GM23338 (cell line): Measurements from ENCODE around the gene NPAS2. TPM values are rescaled to one million over a fixed set of nuclear protein-coding genes. Genes with fewer than 3 reads are reported as not detected.

ENCODE experiments used
- CREB1 ChIP-seq: fragments of 250-450 bp; sonication (Bioruptor Pico); IDR thresholded peaks from 2 replicates; pipeline ENCODE4 v1.5.0; 2020; ENCODE audit warnings: low read depth, mild to moderate bottlenecking, moderate library complexity
- CTCF ChIP-seq, 2 experiments: fragments of 200-600 bp in 1 of 2; sonication (generic) in 1 of 2; conservative IDR thresholded peaks; 2 replicates each; pipeline versions ENCODE4 v1.5.1 to v1.6.1; 2016 to 2017; ENCODE audit warnings: antibody characterized with exemption in 2 of 2, low read depth in 2 of 2, mild to moderate bottlenecking in 2 of 2, moderate library complexity in 1 of 2
- EZH2phosphoT487 ChIP-seq: fragments of 200-600 bp; sonication (generic); IDR thresholded peaks from one replicate; pipeline ENCODE4 v1.8.1; 2018; ENCODE audit warnings: antibody characterized with exemption; ENCODE audit not compliant: unreplicated experiment
- JUNB ChIP-seq: IDR thresholded peaks from one replicate; pipeline ENCODE4 v1.6.1; 2016; ENCODE audit warnings: antibody characterized with exemption; ENCODE audit not compliant: unreplicated experiment
- NANOG ChIP-seq: IDR thresholded peaks from 2 replicates; pipeline ENCODE4 v1.6.1; 2016; ENCODE audit warnings: antibody characterized with exemption, borderline replicate concordance
- POLR2AphosphoS5 ChIP-seq: IDR thresholded peaks from 2 replicates; pipeline ENCODE4 v1.6.1; 2016; ENCODE audit warnings: antibody characterized with exemption, low read depth
- ZNF331 ChIP-seq: fragments of 250-450 bp; sonication (Bioruptor Pico); IDR thresholded peaks from 2 replicates; pipeline ENCODE4 v1.5.0; 2020; ENCODE audit warnings: low read depth, mild to moderate bottlenecking, moderate library complexity
- polyA plus RNA-seq: library from polyadenylated mRNA; unstranded; fragments of >200 nt; fragmentation: Nextera tagmentation; extraction: Ambion mirVana; gene quantifications from 2 replicates; pipeline ENCODE4 v1.2.1, GENCODE V29; 2016
- total RNA-seq: library from RNA; depleted of rRNA; stranded (reverse); fragments of >200 nt; shearing (Covaris generic); gene quantifications from 2 replicates; pipeline ENCODE4 v1.2.3, GENCODE V29; 2014
- TF ChIP-seq, protein P1 (sequence below): fragments of 250-450 bp; sonication (Bioruptor Pico); IDR thresholded peaks from 2 replicates; pipeline ENCODE4 v1.5.0; 2020; ENCODE audit warnings: mild to moderate bottlenecking, moderate library complexity

NPAS2 gene
- total and polyA plus RNA-seq, 2 experiments from 2014 or later = 0.56 to 1.1 TPM

DNA sequence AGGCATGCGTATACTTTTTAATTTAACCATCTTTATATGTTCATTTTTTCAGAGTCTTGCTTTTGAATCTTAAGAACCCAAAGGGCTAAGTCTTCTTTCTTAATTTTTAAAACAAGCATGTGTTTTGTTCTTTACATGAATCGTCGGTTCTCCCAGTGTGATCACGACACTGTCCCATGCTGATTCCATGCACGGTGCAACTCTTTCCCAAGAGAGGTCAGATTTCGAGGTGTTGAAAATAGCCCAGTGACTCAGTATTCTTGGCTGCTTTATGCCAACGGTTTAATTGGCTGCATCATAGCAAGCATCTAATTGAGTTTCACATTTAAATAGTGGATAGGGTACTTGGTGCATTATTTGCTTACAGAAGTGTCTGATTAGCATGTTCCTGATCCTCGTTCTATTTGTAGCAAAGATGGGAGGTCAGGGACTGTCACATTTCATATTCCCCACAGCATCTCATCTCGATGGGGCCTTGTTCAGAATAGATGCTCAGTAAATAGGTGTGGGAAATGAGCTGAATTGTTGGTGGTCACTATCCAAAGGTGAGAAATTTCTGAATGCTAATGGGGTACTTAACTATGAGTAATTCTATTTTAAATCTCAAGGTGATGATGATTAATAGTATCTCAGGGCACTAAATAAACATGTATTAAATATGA is 2.8 kb downstream of the NPAS2 start (continued):
- TF ChIP-seq, protein P1, sequence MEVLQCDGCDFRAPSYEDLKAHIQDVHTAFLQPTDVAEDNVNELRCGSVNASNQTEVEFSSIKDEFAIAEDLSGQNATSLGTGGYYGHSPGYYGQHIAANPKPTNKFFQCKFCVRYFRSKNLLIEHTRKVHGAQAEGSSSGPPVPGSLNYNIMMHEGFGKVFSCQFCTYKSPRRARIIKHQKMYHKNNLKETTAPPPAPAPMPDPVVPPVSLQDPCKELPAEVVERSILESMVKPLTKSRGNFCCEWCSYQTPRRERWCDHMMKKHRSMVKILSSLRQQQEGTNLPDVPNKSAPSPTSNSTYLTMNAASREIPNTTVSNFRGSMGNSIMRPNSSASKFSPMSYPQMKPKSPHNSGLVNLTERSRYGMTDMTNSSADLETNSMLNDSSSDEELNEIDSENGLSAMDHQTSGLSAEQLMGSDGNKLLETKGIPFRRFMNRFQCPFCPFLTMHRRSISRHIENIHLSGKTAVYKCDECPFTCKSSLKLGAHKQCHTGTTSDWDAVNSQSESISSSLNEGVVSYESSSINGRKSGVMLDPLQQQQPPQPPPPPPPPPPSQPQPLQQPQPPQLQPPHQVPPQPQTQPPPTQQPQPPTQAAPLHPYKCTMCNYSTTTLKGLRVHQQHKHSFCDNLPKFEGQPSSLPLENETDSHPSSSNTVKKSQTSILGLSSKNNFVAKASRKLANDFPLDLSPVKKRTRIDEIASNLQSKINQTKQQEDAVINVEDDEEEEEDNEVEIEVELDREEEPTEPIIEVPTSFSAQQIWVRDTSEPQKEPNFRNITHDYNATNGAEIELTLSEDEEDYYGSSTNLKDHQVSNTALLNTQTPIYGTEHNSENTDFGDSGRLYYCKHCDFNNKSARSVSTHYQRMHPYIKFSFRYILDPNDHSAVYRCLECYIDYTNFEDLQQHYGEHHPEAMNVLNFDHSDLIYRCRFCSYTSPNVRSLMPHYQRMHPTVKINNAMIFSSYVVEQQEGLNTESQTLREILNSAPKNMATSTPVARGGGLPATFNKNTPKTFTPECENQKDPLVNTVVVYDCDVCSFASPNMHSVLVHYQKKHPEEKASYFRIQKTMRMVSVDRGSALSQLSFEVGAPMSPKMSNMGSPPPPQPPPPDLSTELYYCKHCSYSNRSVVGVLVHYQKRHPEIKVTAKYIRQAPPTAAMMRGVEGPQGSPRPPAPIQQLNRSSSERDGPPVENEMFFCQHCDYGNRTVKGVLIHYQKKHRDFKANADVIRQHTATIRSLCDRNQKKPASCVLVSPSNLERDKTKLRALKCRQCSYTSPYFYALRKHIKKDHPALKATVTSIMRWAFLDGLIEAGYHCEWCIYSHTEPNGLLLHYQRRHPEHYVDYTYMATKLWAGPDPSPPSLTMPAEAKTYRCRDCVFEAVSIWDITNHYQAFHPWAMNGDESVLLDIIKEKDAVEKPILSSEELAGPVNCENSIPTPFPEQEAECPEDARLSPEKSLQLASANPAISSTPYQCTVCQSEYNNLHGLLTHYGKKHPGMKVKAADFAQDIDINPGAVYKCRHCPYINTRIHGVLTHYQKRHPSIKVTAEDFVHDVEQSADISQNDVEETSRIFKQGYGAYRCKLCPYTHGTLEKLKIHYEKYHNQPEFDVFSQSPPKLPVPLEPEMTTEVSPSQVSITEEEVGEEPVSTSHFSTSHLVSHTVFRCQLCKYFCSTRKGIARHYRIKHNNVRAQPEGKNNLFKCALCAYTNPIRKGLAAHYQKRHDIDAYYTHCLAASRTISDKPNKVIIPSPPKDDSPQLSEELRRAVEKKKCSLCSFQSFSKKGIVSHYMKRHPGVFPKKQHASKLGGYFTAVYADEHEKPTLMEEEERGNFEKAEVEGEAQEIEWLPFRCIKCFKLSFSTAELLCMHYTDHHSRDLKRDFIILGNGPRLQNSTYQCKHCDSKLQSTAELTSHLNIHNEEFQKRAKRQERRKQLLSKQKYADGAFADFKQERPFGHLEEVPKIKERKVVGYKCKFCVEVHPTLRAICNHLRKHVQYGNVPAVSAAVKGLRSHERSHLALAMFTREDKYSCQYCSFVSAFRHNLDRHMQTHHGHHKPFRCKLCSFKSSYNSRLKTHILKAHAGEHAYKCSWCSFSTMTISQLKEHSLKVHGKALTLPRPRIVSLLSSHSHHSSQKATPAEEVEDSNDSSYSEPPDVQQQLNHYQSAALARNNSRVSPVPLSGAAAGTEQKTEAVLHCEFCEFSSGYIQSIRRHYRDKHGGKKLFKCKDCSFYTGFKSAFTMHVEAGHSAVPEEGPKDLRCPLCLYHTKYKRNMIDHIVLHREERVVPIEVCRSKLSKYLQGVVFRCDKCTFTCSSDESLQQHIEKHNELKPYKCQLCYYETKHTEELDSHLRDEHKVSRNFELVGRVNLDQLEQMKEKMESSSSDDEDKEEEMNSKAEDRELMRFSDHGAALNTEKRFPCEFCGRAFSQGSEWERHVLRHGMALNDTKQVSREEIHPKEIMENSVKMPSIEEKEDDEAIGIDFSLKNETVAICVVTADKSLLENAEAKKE (CRISPR knock-in tag) = no peak
- TF ChIP-seq CREB1 (CRISPR knock-in tag) (no peak), EZH2phosphoT487 (no peak), POLR2AphosphoS5 (no peak), CTCF (conservative IDR thresholded peaks at IDR 0.05; ENCODE audit: low read depth in 2 of 2) (no peak), JUNB (no peak), NANOG (no peak), ZNF331 (CRISPR knock-in tag) (no peak)
